H1 (cell line): ENCODE measurements around the gene C1QTNF4. TPM values are rescaled to one million over a fixed set of nuclear protein-coding genes. Genes with fewer than 3 reads are reported as not detected.

Experiments used
- HDAC2 ChIP-seq, 2 experiments: fragments of 300-600 bp in 1 of 2; sonication (generic) in 1 of 2; IDR thresholded peaks; 2 replicates each; pipeline ENCODE4 v1.6.1; 2011 to 2012; ENCODE audit warnings: low read depth in 2 of 2, low read length in 2 of 2, mild to moderate bottlenecking in 2 of 2, moderate library complexity in 2 of 2, borderline replicate concordance in 1 of 2, inconsistent platforms in 1 of 2
- JUN ChIP-seq: IDR thresholded peaks from 2 replicates; pipeline ENCODE4 v1.6.1; 2011; ENCODE audit warnings: low read depth, mild to moderate bottlenecking, improper control_type of control experiment, low read length
- PHF8 ChIP-seq: fragments of 200-600 bp; sonication (generic); conservative IDR thresholded peaks from 2 replicates; pipeline ENCODE4 v1.7.1; 2012; ENCODE audit warnings: low read depth, mild to moderate bottlenecking, inconsistent platforms, low read length, moderate library complexity
- SUZ12 ChIP-seq: fragments of 200-600 bp; sonication (generic); IDR thresholded peaks from 2 replicates; pipeline ENCODE4 v1.6.1; 2012; ENCODE audit warnings: mild to moderate bottlenecking, inconsistent platforms, low read length, moderate library complexity, mixed read lengths
- polyA plus RNA-seq, 7 experiments: library from polyadenylated mRNA; depleted of rRNA in 3 of 7; stranded (reverse) in 5 of 7; unstranded in 2 of 7; fragments of >200 nt in 5 of 7; fragments of 200-250 nt in 2 of 7; gene quantifications; 1 replicate in 5 of 7; 2 replicates in 1 of 7; 4 replicates in 1 of 7; pipeline versions ENCODE4 v1.2.1 to v1.2.3, GENCODE V29; 2011 to 2013; ENCODE audit warnings: missing spikeins in 2 of 7, mixed read lengths in 2 of 7
- total RNA-seq: library from RNA; stranded (reverse); fragmentation: NEBNext Ultra II Directional; extraction: Animal tissue kit (Norgen Biotek cat#: 25700); gene quantifications from 2 replicates; pipeline ENCODE4 v1.2.1, GENCODE V29; 2021
- TF ChIP-seq, protein P1 (sequence below): IDR thresholded peaks from 2 replicates; pipeline ENCODE4 v1.6.1; 2012; ENCODE audit warnings: inconsistent platforms

C1QTNF4 gene
- total and polyA plus RNA-seq, 2 of the 8 experiments (the other 6 are each of a cell fraction or from before 2014, with no cell fraction given): 3.9 to 6.0 TPM

DNA sequence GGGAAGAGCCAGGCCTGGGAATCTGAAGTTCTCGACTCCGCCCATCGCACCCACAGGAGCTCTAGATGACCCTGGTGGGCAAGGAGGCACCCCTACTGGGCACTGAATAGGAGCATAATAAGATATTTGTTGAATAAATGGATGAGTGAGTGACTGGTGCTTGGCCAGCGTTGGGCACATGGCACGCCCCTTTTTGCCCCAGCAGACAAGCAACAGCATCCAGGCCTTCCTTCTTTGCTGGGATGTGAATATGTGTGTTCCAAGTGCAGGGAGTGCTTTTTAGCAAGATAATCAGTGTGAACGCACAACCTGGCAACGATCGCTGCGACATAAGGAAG, 40.8 kb downstream of the C1QTNF4 start (continued):
- TF ChIP-seq SUZ12 (no peak), JUN (no peak), PHF8 (0 out of 2 replicates have a peak, but pooled peaks have one; percentile 32), HDAC2 (IDR thresholded peaks at IDR 0.05; ENCODE audit: borderline replicate concordance in 1 of 2, low read depth in 2 of 2, low read length in 2 of 2) (no peak)
- TF ChIP-seq, protein P1, sequence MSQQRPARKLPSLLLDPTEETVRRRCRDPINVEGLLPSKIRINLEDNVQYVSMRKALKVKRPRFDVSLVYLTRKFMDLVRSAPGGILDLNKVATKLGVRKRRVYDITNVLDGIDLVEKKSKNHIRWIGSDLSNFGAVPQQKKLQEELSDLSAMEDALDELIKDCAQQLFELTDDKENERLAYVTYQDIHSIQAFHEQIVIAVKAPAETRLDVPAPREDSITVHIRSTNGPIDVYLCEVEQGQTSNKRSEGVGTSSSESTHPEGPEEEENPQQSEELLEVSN: no peak
